GM21528 (cell line): ENCODE measurements around the gene ADARB2.
"Not testable (repeated sequence)": the region's sequence is repeated elsewhere in the genome, so short reads cannot be mapped to it uniquely, and the experiment has no call there.

Experiments used
- ATAC-seq: cut with Tn5 transposase; IDR thresholded peaks from one replicate; pipeline ENCODE4 v1.9.1; 2021; ENCODE audit warnings: mild to moderate bottlenecking, moderate library complexity; ENCODE audit not compliant: unreplicated experiment, low FRiP score

Gene ADARB2

DNA sequence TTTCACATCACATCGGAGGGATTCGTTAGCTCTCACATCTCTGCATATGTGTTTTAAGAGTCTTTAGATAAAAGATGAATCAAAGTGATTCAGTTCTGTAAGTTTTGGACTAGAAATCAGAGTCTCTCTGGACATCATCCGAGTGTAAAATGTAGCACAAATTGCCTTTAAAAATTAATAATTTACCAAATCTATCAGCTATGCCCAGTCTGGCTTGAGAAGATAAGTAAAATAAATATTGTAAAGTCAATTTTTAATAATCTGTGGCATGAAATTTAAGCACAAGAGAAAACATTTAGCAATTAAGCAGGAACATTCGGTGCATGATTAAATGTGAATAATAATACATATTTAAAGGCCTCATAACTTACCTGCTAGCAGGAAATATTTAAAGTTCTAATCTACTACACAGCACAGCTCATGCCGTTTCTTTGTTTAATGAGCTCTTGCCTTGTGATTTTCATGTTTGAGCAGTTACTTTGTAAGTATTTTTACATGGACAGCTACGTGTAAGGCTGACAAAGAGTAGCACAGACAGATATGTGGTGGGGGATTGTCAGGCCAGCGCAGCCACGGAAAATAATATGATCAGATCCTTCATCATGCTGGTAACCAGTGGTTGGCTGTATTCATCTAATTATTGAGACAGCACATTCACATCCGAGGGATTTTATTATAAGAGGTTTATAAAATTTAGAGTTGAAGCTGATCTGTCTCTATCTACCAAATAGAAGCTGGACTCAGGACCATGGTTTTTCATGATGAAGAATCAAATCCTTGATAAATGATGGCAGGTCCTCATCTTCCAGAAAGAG lies 317.3 kb downstream of the ADARB2 start:
- no peak for ATAC-seq

DNA sequence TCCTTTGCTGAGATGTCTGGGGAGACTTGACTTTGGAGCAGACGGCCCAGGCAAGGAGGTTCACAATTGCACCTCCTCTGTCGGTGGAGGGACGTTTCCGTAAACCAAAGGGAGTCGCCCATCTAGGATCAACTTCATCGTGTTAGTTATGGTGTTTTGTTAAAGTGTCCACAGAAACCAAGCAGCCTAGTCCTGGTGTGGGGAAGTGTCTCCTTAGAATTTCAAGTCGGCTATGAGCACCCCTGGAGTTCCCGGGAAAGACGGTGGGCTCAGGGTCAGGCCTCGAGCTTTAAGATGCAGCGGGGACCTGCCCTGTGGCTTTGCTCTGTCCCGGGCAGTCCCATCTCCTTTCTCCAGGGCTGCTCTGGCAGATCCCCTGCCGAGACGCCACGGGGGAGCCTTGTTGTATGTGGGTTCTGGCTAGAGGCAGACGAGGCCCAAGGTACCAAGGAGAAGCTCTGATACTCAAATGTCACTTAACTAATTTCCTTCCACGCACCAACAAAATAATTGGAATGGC lies 319.2 kb downstream of the ADARB2 start:
- no peak for ATAC-seq

- no peak for ATAC-seq
These were observed 319.8 kb downstream of the ADARB2 start for GRCh38 chr10:1417574-1417973.

DNA sequence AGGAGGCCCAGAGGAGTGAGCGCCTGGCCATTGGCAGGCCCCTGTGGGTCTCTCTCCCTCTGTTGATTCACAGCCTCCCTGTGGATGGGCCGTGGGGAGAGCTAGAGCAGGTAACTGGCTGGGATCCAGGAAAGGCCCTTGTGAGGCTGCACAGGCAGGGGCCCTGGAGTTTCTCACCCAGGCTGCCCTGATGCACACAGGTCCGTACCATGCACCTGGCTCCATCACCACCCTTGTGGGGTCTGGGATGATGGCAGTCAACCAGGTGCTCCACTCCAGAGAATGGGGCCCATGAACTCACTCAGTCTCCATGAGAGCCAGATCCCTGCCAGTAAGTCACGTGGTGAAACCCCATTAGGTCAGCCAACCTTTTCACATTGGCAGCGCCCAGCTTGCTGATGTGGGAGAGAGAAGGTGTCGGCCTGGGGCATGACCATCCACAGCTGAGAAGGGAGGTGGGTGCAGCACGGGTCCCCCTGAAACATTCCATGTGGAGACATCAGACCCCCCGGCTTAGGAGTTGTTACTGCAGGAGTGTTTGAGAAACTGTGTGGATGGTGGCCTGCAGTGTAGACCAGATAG lies 320.8 kb downstream of the ADARB2 start:
- no peak for ATAC-seq

DNA sequence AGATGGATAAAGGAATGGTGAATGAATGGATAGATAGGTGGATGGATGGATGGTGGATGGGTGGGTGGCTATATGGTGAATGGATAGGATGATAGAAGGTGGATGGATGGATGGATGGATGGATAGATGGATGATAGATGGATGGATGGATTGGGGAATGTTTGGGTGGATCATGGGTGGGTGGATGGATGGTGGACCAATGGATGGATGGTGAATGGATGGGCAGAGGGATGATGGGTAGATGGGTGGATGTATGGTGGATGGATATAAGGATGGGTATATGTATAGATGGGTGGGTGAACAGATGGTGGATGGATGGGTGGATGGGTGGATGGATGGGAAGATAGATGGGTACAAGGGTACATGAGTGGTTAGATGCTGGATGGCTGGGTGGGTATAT lies 322.4 kb downstream of the ADARB2 start:
- ATAC-seq, result no peak

DNA sequence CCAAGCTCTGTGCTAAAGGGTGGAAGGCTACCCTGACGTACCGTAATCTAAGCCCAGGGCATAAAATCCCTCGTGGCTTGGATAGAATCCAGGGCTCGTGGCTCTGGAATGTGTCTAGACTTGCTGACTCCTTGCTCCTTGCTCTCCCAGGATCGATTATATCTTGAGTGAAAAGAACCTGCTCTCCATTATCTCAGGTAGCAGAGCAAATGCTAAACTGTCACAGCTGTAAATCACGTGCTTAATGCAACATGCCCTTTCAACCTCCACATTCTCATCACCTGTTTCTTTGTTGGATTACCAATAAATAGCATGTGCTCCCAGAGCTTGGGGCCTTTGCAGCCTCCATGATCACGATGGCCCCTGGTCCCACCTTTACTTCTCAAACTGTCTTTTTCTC lies 323.0 kb downstream of the ADARB2 start:
- ATAC-seq, result not testable (repeated sequence)

DNA sequence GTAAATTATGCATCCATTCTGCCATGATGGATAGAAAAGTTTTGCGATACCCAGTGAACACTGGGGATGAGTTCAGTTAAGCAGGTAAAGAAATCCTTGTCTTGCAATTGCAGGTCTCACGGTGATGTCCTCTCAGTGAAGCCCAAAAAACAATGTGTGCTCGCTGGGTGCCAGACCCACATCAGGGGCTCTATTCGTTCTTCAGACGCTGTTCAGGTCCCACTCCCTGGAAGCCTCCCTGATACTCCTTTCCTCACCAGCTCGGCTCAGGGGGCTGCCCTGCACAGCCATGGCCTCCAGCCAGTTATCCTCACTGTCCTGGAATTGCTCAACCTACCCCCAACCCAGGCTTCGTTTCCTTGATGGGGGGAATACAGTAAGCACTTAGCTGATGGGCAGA lies 323.5 kb downstream of the ADARB2 start:
- no peak for ATAC-seq

DNA sequence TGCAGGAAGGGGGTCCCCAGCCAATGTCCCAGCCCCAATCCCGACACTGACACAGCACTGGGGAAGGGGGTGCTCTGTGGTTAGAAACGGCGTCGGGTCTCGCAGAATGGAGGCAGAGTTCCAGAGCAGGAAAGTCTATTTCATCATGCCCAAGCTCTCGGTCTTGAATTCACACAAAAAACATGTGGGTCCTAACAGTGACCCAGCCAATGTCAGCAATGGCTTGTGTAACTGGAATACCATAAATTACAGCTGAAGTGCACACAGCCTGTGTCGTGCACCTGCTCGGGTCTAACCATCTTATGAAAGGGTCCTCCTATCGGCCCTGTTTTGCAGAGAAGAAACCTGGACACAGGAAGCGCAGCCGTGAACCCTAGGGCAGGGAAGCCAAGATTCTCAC lies 324.1 kb downstream of the ADARB2 start:
- ATAC-seq, result no peak

DNA sequence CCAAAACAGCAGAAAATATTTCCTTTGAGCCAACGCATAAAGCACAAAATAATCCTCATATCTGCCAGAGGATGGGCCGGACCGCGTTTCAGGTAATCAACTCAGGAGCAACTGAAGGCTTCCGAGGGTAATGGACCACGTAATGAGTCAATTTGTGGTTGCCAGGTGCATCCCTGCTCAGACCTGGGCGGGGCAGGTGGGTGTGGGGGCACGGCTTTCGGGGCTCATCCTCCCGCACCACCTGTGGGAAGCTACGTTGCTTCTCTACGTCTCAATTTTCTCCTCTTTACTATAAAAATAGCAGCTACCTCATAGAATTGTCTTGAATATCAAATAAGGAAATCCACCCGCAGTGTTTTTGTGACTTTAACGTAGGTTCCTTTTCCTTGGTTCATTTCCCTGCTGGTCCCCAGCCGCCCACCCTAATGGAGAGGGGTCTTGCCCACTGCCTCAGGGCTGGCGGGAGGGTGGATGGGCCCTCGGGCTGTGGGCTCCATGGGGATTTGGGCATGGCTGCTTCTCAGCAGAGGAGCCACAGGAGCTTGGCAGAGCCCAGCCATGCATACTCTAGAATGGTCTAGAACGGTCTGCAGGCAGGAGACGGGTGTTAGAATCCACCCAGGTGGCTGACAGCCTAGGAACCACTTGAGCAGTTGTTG lies 324.7 kb downstream of the ADARB2 start:
- ATAC-seq, result no peak

DNA sequence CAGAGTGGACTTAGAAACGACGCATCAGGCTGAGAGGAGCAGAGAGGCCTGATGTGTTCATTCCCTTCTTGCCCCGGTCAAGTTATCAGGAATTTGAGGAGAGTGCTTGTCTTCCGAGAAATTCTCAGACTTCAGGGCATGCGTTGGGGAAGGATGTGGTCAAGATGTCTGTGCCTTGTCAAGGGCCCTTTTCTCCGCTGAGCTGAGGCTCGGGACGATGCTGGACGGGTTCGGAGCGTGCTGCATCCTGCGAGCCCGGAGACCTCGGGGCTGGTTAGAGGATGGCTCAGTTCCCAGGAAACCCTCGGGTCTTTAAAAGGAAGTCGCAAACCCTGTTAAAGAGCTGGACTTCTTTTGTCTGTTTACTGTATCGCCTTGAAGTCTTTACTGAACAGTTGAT lies 325.4 kb downstream of the ADARB2 start:
- ATAC-seq, result no peak

GRCh38 chr10:1411451-1411850 lies 325.9 kb downstream of the ADARB2 start:
- ATAC-seq, result no peak

DNA sequence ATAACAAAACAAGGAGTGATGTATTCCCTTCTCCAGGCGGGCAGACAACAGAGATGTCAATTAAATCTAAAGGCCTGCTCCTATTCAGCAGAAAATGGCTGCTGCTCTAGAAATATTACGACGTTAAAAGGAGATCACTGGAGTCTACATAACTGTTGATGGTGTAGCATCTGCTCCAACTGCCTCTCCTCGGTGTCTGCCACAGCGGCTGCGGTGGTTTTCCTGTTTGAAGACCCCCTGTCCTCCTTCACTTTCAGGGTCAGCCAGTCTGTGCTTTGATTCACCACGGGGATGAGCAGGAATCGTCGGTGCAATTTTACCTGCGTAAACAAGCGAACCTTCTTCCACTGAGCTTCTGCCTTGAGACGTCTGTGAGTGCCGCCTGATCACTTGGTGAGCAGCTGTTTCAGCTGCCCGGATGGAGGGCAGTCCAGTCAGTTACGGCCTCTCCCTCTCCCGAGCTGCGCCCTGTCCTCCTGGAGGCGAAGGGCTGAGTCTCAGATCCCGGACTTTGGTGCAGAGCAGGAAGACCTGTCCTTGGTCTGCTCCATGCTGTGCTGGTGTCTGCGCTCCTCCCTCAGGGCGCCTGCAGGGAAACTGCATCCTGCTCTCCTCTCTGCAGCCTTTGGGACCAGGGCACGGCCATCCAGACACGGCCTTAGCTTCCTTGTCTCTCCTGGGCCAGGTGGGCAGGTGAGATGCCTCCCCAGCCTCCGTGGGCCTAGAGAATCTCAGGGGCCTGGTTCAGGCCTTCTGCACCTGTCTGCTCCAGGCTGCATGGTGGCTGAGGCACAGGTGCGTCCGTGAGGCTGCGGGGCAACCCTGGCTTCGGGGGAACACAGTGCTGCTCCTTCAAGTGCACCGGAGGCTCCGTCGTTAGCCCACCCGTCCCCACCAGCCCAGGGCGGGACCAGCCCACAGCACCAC lies 326.6 kb downstream of the ADARB2 start:
- no peak for ATAC-seq

- ATAC-seq, result no peak
These were observed 327.3 kb downstream of the ADARB2 start for GRCh38 chr10:1410032-1410431.

- no peak for ATAC-seq
These were observed 327.9 kb downstream of the ADARB2 start for GRCh38 chr10:1409392-1409791.

GRCh38 chr10:1408651-1409367 lies 328.5 kb downstream of the ADARB2 start:
- no peak for ATAC-seq

DNA sequence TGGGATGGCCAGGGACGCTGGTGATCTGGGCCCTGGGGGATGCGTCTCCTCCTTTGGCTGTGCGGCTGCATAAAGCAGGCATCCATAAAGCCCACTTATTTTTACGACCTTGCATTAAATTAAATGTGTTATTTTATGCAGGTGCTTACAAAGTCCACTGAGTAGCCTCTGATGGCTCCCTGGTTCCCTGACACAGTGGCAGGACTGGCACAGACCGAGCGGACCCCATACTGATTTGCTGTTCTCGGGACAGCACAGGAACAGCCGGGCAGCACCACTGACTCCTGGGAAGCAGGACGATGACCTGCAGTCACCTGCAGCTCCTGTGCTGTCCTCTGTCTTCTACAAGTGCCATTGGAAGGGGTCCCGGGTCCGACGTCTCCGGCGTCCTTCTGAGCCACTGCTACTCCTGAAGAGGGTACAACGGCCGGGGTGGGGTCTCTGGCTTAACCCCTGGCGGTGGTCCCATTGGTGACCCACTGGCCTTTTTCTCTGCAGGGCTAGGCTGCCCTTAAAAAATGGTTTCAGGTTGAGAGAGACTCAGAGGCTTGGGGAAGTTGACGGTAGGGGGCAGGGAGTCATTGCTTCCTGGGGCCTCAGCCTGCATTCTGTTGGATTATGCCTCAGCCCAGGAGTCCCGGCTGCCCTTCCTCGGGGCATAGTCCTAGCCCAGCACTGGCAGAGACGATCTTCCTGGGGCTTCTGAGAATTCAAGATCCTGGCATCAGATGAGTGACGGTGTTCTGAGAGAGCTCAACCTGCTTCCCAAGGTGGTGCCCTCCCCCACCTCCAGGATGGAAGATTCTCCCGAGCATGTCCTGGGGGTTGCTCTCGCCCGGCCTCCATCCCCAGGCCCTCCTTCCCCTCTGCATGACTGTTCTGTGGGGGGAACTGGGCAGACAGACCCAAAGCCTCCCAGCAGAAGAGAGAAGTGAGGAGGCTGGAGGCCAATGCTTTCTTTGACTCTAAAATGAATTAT lies 330.1 kb downstream of the ADARB2 start:
- no peak for ATAC-seq

GRCh38 chr10:1406132-1406966 lies 331.0 kb downstream of the ADARB2 start:
- ATAC-seq, result no peak
